Neural cell (in vitro differentiated cells): Measurements from ENCODE around the gene PAQR9. TPM values are rescaled to one million over a fixed set of nuclear protein-coding genes. Genes with fewer than 3 reads are reported as not detected.

ENCODE experiments used
- H2AFZ ChIP-seq: fragments of 200-600, 300-800 bp; sonication (generic), shearing (Covaris generic); 2 replicates; pipeline ENCODE4 v1.6.0; 2014; ENCODE audit warnings: low read depth, mild to moderate bottlenecking, antibody characterized with exemption, low read length, moderate library complexity
- H3F3A ChIP-seq: fragments of 200-600 bp; shearing (Covaris generic); 2 replicates; pipeline ENCODE4 v1.6.1; 2016; ENCODE audit warnings: mild to moderate bottlenecking, moderate library complexity, mixed read lengths, antibody characterized with exemption, low read length; ENCODE audit not compliant: insufficient read depth, poor library complexity, severe bottlenecking
- H3K27ac ChIP-seq: fragments of 200-600, 300-800 bp; sonication (generic), shearing (Covaris generic); 2 replicates; pipeline ENCODE4 v1.5.1; 2014; ENCODE audit warnings: mild to moderate bottlenecking, low read length, moderate library complexity
- H3K27me3 ChIP-seq: fragments of 300-800, 200-600 bp; sonication (generic), shearing (Covaris generic); 2 replicates; pipeline ENCODE4 v1.6.0; 2014; ENCODE audit warnings: mild to moderate bottlenecking, low read depth, low read length, moderate library complexity; ENCODE audit not compliant: insufficient read depth
- H3K36me3 ChIP-seq: fragments of 300-800, 200-600 bp; sonication (generic), shearing (Covaris generic); 2 replicates; pipeline ENCODE4 v1.5.1; 2014; ENCODE audit warnings: mild to moderate bottlenecking, antibody characterized with exemption, low read length, moderate library complexity; ENCODE audit not compliant: insufficient read depth
- H3K4me2 ChIP-seq: fragments of 300-800, 200-600 bp; sonication (generic), shearing (Covaris generic); 2 replicates; pipeline ENCODE4 v1.6.0; 2014; ENCODE audit warnings: mild to moderate bottlenecking, low read length
- H3K4me3 ChIP-seq: fragments of 300-800, 200-600 bp; sonication (generic), shearing (Covaris generic); 2 replicates; pipeline ENCODE4 v1.5.1; 2014; ENCODE audit warnings: mild to moderate bottlenecking, low read length, moderate library complexity
- H3K79me2 ChIP-seq: fragments of 200-600 bp; shearing (Covaris generic); replicated peaks from 2 replicates; pipeline ENCODE4 v1.6.0; 2014; ENCODE audit warnings: mild to moderate bottlenecking, low read length, moderate library complexity; ENCODE audit not compliant: insufficient read depth
- H3K9ac ChIP-seq: fragments of 300-800, 200-600 bp; sonication (generic), shearing (Covaris generic); 2 replicates; pipeline ENCODE4 v1.6.1; 2016; ENCODE audit warnings: mild to moderate bottlenecking, low read length, mixed read lengths
- H3K9me2 ChIP-seq: fragments of 200-600 bp; shearing (Covaris generic); 2 replicates; pipeline ENCODE4 v1.6.1; 2016; ENCODE audit warnings: mild to moderate bottlenecking, low read length, mixed read lengths; ENCODE audit not compliant: insufficient read depth
- H3K9me3 ChIP-seq: fragments of 200-600, 300-800 bp; sonication (generic), shearing (Covaris generic); 2 replicates; pipeline ENCODE4 v1.6.1; 2016; ENCODE audit warnings: mild to moderate bottlenecking, mixed run types, low read length, moderate library complexity, mixed read lengths
- H4K20me1 ChIP-seq: fragments of 200-600 bp; shearing (Covaris generic); 2 replicates; pipeline ENCODE4 v1.6.1; 2016; ENCODE audit warnings: mild to moderate bottlenecking, mixed run types; ENCODE audit not compliant: insufficient read depth
- EP300 ChIP-seq: fragments of 450-650 bp; conservative IDR thresholded peaks from 2 replicates; pipeline ENCODE4 v1.6.1; 2014; ENCODE audit warnings: antibody characterized with exemption, mild to moderate bottlenecking, moderate library complexity; ENCODE audit not compliant: poor library complexity, severe bottlenecking
- EZH2 ChIP-seq: fragments of 200-600, 300-800 bp; shearing (Covaris generic), sonication (generic); IDR thresholded peaks from 2 replicates; pipeline ENCODE4 v1.6.1; 2014; ENCODE audit warnings: antibody characterized with exemption, low read length, borderline replicate concordance, mild to moderate bottlenecking; ENCODE audit not compliant: insufficient read depth, poor library complexity, severe bottlenecking
- MXI1 ChIP-seq: fragments of 450-650 bp; conservative IDR thresholded peaks from 2 replicates; pipeline ENCODE4 v1.6.1; 2014; ENCODE audit warnings: antibody characterized with exemption, mild to moderate bottlenecking; ENCODE audit not compliant: poor library complexity, severe bottlenecking
- POLR2AphosphoS5 ChIP-seq: IDR thresholded peaks from 2 replicates; pipeline ENCODE4 v1.6.1; 2012
- RAD21 ChIP-seq: fragments of 450-650 bp; conservative IDR thresholded peaks from 2 replicates; pipeline ENCODE4 v1.6.1; 2014; ENCODE audit warnings: antibody characterized with exemption, mild to moderate bottlenecking, moderate library complexity
- SMC3 ChIP-seq: fragments of 450-650 bp; conservative IDR thresholded peaks from 2 replicates; pipeline ENCODE4 v1.6.1; 2014; ENCODE audit warnings: antibody characterized with exemption, mild to moderate bottlenecking, moderate library complexity; ENCODE audit not compliant: poor library complexity
- TAF1 ChIP-seq: IDR thresholded peaks from 2 replicates; pipeline ENCODE4 v1.6.1; 2012; ENCODE audit warnings: low read depth
- polyA plus RNA-seq: library from polyadenylated mRNA; depleted of rRNA; stranded (reverse); fragments of >200 nt; gene quantifications from 2 replicates; pipeline ENCODE4 v1.2.3, GENCODE V29; 2014
- TF ChIP-seq, protein P1 (sequence below): fragments of 450-650 bp; IDR thresholded peaks from 2 replicates; pipeline ENCODE4 v1.5.1; 2014; ENCODE audit warnings: antibody characterized with exemption, mild to moderate bottlenecking, moderate library complexity; ENCODE audit not compliant: poor library complexity, severe bottlenecking
- TF ChIP-seq, protein P2 (sequence below): IDR thresholded peaks from 2 replicates; pipeline ENCODE4 v1.6.1; 2012; ENCODE audit warnings: borderline replicate concordance

The PAQR9 gene
- polyA plus RNA-seq, 1 donor from 2014 or later: 0.24 TPM

DNA sequence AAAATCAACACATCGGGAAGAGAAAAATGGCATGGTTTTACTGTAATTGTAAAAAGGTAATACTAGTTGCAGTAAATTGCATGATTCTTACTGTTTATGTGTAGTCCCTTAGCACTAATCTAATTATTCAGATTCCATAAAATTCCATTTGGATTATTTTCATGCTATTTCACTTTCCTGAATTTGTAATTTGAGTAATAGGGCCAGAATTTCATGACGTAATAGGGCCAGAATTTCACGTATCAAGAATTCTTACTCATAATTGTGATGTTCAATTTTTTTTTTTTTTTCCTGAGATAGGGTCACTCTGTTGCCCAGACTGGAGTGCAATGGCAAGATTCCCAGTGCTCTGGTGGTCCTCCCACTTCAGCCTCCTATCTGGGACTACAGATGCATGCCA is 35.0 kb upstream of the PAQR9 start:
- H3K36me3 ChIP-seq: no peaks in the 10 kb centered on the region
- H3K27ac ChIP-seq: no peak overlapping the region
- no peaks in the 10 kb centered on the region for H3K9me3 ChIP-seq
- peaks cover 20% of the 10 kb centered on the region for H3K79me2 ChIP-seq
- H3K27me3 ChIP-seq: no peaks in the 10 kb centered on the region
- no peak overlapping the region for H3K4me2 ChIP-seq
- H3K4me3 ChIP-seq: no peak overlapping the region
- no peaks in the 10 kb centered on the region for H4K20me1 ChIP-seq
- H3K9me2 ChIP-seq: no peaks in the 10 kb centered on the region
- H3F3A ChIP-seq: no peaks in the 10 kb centered on the region
- no peak overlapping the region for H2AFZ ChIP-seq
- no peak overlapping the region for H3K9ac ChIP-seq
- TF ChIP-seq, protein P1, sequence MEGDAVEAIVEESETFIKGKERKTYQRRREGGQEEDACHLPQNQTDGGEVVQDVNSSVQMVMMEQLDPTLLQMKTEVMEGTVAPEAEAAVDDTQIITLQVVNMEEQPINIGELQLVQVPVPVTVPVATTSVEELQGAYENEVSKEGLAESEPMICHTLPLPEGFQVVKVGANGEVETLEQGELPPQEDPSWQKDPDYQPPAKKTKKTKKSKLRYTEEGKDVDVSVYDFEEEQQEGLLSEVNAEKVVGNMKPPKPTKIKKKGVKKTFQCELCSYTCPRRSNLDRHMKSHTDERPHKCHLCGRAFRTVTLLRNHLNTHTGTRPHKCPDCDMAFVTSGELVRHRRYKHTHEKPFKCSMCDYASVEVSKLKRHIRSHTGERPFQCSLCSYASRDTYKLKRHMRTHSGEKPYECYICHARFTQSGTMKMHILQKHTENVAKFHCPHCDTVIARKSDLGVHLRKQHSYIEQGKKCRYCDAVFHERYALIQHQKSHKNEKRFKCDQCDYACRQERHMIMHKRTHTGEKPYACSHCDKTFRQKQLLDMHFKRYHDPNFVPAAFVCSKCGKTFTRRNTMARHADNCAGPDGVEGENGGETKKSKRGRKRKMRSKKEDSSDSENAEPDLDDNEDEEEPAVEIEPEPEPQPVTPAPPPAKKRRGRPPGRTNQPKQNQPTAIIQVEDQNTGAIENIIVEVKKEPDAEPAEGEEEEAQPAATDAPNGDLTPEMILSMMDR: no peak
- TF ChIP-seq EP300: no peak
- TF ChIP-seq RAD21: no peak
- no peak for TF ChIP-seq EZH2
- TF ChIP-seq MXI1: no peak
- TF ChIP-seq, protein P2, sequence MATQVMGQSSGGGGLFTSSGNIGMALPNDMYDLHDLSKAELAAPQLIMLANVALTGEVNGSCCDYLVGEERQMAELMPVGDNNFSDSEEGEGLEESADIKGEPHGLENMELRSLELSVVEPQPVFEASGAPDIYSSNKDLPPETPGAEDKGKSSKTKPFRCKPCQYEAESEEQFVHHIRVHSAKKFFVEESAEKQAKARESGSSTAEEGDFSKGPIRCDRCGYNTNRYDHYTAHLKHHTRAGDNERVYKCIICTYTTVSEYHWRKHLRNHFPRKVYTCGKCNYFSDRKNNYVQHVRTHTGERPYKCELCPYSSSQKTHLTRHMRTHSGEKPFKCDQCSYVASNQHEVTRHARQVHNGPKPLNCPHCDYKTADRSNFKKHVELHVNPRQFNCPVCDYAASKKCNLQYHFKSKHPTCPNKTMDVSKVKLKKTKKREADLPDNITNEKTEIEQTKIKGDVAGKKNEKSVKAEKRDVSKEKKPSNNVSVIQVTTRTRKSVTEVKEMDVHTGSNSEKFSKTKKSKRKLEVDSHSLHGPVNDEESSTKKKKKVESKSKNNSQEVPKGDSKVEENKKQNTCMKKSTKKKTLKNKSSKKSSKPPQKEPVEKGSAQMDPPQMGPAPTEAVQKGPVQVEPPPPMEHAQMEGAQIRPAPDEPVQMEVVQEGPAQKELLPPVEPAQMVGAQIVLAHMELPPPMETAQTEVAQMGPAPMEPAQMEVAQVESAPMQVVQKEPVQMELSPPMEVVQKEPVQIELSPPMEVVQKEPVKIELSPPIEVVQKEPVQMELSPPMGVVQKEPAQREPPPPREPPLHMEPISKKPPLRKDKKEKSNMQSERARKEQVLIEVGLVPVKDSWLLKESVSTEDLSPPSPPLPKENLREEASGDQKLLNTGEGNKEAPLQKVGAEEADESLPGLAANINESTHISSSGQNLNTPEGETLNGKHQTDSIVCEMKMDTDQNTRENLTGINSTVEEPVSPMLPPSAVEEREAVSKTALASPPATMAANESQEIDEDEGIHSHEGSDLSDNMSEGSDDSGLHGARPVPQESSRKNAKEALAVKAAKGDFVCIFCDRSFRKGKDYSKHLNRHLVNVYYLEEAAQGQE: no peak
- no peak for TF ChIP-seq SMC3
- no peak for TF ChIP-seq POLR2AphosphoS5
- no peak for TF ChIP-seq TAF1

DNA sequence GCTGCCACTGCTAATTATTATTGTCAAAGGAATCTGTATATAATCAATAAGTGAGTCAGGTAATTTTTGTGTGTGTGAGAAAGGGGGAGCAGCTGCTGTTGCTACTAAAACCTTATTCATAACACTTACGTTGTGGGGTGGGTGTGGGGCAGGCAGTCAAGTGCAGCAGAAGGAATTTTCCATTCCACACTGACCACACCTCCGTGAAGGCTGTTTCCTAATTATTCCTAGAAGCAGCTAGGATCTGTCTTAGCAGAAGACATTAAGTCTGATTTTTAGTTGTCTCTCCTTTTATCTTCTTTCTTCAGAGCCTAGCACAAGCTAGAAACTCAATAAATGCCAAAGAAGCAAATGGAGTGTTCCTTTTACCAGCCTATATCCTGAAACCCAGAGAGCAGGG is 33.9 kb upstream of the PAQR9 start:
- Histone ChIP-seq H3K9ac (no peak overlapping the region), H3K27ac (no peak overlapping the region)

More for the DNA sequence above, 33.9 kb upstream of the PAQR9 start:
- Histone ChIP-seq H3K79me2 (peaks cover 9% of the 10 kb centered on the region), H3F3A (no peaks in the 10 kb centered on the region), H3K36me3 (no peaks in the 10 kb centered on the region), H3K9me3 (no peaks in the 10 kb centered on the region), H3K27me3 (no peaks in the 10 kb centered on the region), H3K4me2 (no peak overlapping the region), H3K4me3 (no peak overlapping the region), H2AFZ (no peak overlapping the region), H4K20me1 (no peaks in the 10 kb centered on the region), H3K9me2 (no peaks in the 10 kb centered on the region)
- TF ChIP-seq, protein P2: no peak
- TF ChIP-seq, protein P1: no peak
- no peak for TF ChIP-seq TAF1
- no peak for TF ChIP-seq EZH2
- no peak for TF ChIP-seq MXI1
- TF ChIP-seq SMC3: no peak
- no peak for TF ChIP-seq POLR2AphosphoS5
- no peak for TF ChIP-seq RAD21
- no peak for TF ChIP-seq EP300
